Fibroblast of lung (primary cell): ENCODE data around the gene EPHA10. TPM values are rescaled to one million over a fixed set of nuclear protein-coding genes. Genes with fewer than 3 reads are reported as not detected.
A peak's percentile ranks its signal among the peaks of the same experiment; 100 is the strongest.
"Not testable (repeated sequence)": the region's sequence is repeated elsewhere in the genome, so short reads cannot be mapped to it uniquely, and the experiment has no call there.

ENCODE experiments used
- DNase-seq, 2 donors: peaks; one replicate each; pipeline versions ENCODE4 v3.0.0 to v3.0.0-alpha.2; 2010; ENCODE audit warnings: low read depth in 2 of 2
- H2AFZ ChIP-seq: 2 replicates; pipeline ENCODE4 v1.5.1; 2012; ENCODE audit warnings: low read length, control low read depth, inconsistent platforms
- H3K27ac ChIP-seq: 2 replicates; pipeline ENCODE4 v1.5.1; 2011; ENCODE audit warnings: low read length, control low read depth; ENCODE audit not compliant: insufficient read depth
- H3K27me3 ChIP-seq: 2 replicates; pipeline ENCODE4 v1.5.1; 2011; ENCODE audit warnings: mild to moderate bottlenecking, low read length; ENCODE audit not compliant: control insufficient read depth, insufficient read depth
- H3K36me3 ChIP-seq: 2 replicates; pipeline ENCODE4 v1.5.1; 2011; ENCODE audit warnings: low read length; ENCODE audit not compliant: control insufficient read depth, insufficient read depth
- H3K4me1 ChIP-seq: 2 replicates; pipeline ENCODE4 v1.5.1; 2011; ENCODE audit warnings: low read length; ENCODE audit not compliant: control insufficient read depth, insufficient read depth; ENCODE audit errors: extremely low read depth
- H3K4me2 ChIP-seq: 2 replicates; pipeline ENCODE4 v1.5.1; 2011; ENCODE audit warnings: low read length, control low read depth; ENCODE audit not compliant: insufficient read depth; ENCODE audit errors: extremely low read depth
- H3K4me3 ChIP-seq, 4 experiments: fragments of 200-600 bp in 1 of 4; sonication (generic) in 1 of 4; replicated peaks in 1 of 4; 2 replicates each; pipeline ENCODE4 v1.5.1; 2011 to 2016; ENCODE audit warnings: low read length in 4 of 4, low read depth in 3 of 4, mild to moderate bottlenecking in 3 of 4, control low read depth in 2 of 4, inconsistent platforms in 1 of 4, mixed read lengths in 1 of 4; ENCODE audit not compliant: insufficient read depth in 1 of 4; ENCODE audit errors: control extremely low read depth in 1 of 4
- H3K79me2 ChIP-seq: 2 replicates; pipeline ENCODE4 v1.5.1; 2012; ENCODE audit warnings: mild to moderate bottlenecking, low read length, inconsistent platforms; ENCODE audit not compliant: control insufficient read depth, insufficient read depth
- H3K9ac ChIP-seq: 2 replicates; pipeline ENCODE4 v1.5.1; 2011; ENCODE audit warnings: mild to moderate bottlenecking, low read length, control low read depth; ENCODE audit not compliant: insufficient read depth
- H3K9me3 ChIP-seq: 2 replicates; pipeline ENCODE4 v1.5.1; 2012; ENCODE audit warnings: low read depth, low read length; ENCODE audit not compliant: control insufficient read depth, insufficient read depth
- H4K20me1 ChIP-seq: 2 replicates; pipeline ENCODE4 v1.5.1; 2011; ENCODE audit warnings: low read length; ENCODE audit not compliant: control insufficient read depth, insufficient read depth; ENCODE audit errors: extremely low read depth
- EZH2 ChIP-seq: IDR thresholded peaks from 2 replicates; pipeline ENCODE4 v1.5.1; 2012; ENCODE audit warnings: low read length, control low read depth, mild to moderate bottlenecking; ENCODE audit errors: missing control alignments
- polyA plus RNA-seq, 2 donors: library from polyadenylated mRNA; depleted of rRNA in 1 of 2; stranded (reverse) in 1 of 2; unstranded in 1 of 2; fragments of >200 nt; gene quantifications; 2 replicates each; pipeline ENCODE4 v1.2.1, GENCODE V29; 2011 to 2012; ENCODE audit warnings: missing spikeins in 1 of 2
- total RNA-seq: library from RNA; depleted of rRNA; stranded (reverse); fragments of >200 nt; gene quantifications from 2 replicates; pipeline ENCODE4 v1.2.1, GENCODE V29; 2014
- TF ChIP-seq, protein P1 (sequence below), 2 donors: IDR thresholded peaks in 1 of 2; conservative IDR thresholded peaks in 1 of 2; 1 replicate in 1 of 2; 2 replicates in 1 of 2; pipeline ENCODE4 v1.5.1; 2011 to 2012; ENCODE audit warnings: low read length in 2 of 2, control low read depth in 1 of 2, inconsistent platforms in 1 of 2, low read depth in 1 of 2, mild to moderate bottlenecking in 1 of 2

The EPHA10 gene
- total and polyA plus RNA-seq, 2 donors (not counting 1 experiment from before 2014, with no cell fraction given): under 0.01 TPM; not detected in 1

DNA sequence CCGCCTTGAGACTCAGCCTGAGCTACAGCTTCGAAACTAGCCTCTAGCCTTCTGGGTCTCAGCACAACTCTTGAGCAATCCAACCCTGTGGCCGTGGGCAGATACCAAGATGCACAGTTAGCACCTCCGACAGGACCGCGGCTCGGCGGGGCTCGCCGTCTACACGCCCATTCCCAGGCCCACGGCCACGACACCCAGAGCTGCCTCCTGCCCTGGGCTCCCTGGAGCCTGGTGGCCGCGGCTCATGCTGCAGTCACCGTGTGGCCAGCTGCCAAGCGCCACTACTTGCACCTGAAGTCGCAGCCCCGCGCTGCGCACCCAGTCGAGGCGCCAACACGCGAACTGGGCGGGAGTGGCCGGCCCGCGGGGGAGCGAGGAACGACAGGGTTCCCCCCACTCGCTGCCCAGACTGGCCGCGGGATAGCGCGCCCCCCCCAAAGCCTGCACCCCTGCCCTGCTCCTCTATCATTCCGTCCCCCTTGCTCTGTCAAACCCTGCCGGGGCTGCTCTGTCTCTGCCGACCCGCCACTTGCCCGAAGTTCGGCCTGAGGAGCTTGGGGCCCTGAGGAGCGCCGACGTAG lies 73.3 kb downstream of the EPHA10 start:
- H3K27ac ChIP-seq: peak overlapping the region; percentile 64
- peaks cover 56% of the 10 kb centered on the region for H3K79me2 ChIP-seq
- peaks cover 2% of the 10 kb centered on the region for H3K36me3 ChIP-seq
- H2AFZ ChIP-seq: peak overlapping the region; percentile 87
- H3K4me1 ChIP-seq: peaks cover 19% of the 10 kb centered on the region
- H4K20me1 ChIP-seq: no peaks in the 10 kb centered on the region
- TF ChIP-seq, protein P1, sequence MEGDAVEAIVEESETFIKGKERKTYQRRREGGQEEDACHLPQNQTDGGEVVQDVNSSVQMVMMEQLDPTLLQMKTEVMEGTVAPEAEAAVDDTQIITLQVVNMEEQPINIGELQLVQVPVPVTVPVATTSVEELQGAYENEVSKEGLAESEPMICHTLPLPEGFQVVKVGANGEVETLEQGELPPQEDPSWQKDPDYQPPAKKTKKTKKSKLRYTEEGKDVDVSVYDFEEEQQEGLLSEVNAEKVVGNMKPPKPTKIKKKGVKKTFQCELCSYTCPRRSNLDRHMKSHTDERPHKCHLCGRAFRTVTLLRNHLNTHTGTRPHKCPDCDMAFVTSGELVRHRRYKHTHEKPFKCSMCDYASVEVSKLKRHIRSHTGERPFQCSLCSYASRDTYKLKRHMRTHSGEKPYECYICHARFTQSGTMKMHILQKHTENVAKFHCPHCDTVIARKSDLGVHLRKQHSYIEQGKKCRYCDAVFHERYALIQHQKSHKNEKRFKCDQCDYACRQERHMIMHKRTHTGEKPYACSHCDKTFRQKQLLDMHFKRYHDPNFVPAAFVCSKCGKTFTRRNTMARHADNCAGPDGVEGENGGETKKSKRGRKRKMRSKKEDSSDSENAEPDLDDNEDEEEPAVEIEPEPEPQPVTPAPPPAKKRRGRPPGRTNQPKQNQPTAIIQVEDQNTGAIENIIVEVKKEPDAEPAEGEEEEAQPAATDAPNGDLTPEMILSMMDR (conservative IDR thresholded peaks at IDR 0.05 in 1 of 2, IDR thresholded peaks at IDR 0.05 in 1 of 2; ENCODE audit: low read depth in 1 of 2, low read length in 2 of 2): no peak
- TF ChIP-seq EZH2: no peak
- H3K9me3 ChIP-seq: no peaks in the 10 kb centered on the region
- peak overlapping the region; percentile 96 for H3K4me2 ChIP-seq
- peak; percentile 31 to 41 for DNase-seq
- peak overlapping the region; percentile 69 to 95 (median 78) for H3K4me3 ChIP-seq
- no peaks in the 10 kb centered on the region for H3K27me3 ChIP-seq
- peak overlapping the region; percentile 69 for H3K9ac ChIP-seq

DNA sequence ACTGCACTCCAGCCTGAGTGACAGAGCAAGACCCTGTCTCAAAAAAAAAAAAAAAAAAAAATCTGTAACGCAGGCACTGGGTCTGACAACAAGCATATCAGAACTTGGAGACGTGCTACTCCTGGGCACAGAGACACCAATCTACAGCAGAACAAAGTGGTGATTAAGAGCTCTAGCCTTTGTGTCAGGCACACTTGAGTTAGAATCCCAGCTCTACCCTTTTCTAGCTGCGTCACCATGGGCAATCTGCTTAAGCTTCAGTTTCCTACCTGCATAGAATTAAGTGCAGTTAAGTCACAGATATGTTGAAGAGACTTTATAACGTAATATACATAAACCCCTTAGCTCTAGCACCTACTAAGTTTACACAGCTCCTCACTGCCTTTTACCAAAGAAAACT lies 76.0 kb downstream of the EPHA10 start:
- Histone ChIP-seq H3K4me3 (peak overlapping the region in 3 of 4 experiments; percentile 43 to 87 (median 69)), H4K20me1 (no peaks in the 10 kb centered on the region), H3K9me3 (no peaks in the 10 kb centered on the region), H3K4me2 (peak overlapping the region; percentile 45), H3K9ac (no peak overlapping the region), H3K36me3 (peaks cover 2% of the 10 kb centered on the region), H3K27me3 (no peaks in the 10 kb centered on the region), H3K27ac (no peak overlapping the region), H3K4me1 (peaks cover 19% of the 10 kb centered on the region), H3K79me2 (peaks cover 40% of the 10 kb centered on the region), H2AFZ (no peak overlapping the region)
- TF ChIP-seq, protein P1 (conservative IDR thresholded peaks at IDR 0.05 in 1 of 2, IDR thresholded peaks at IDR 0.05 in 1 of 2; ENCODE audit: low read depth in 1 of 2, low read length in 2 of 2): no peak
- no peak for TF ChIP-seq EZH2
- no peak for DNase-seq

DNA sequence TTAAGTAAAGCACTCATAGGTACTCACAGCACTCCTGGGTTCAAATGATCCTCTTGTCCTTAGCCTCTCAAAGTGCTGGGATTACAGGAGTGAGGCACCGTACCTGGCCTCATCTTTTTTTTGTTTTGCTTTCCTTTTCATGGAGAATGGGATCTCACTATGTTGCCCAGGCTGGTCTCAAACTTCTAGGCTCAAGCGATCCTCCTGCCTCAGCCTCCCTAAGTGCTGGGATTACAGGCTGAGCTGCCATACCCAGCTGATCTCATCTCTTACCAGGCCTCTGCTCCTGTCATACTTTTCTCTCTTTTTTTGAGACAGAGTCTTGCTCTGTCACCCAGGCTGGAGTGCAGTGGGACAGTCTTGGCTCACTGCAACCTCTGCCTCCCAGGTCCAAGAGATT lies 77.2 kb downstream of the EPHA10 start:
- not testable (repeated sequence) for H2AFZ ChIP-seq

More for the DNA sequence above, 77.2 kb downstream of the EPHA10 start:
- not testable (repeated sequence) for H3K27me3 ChIP-seq, H3K4me2 ChIP-seq, H3K9ac ChIP-seq, H4K20me1 ChIP-seq, H3K4me3 ChIP-seq, H3K36me3 ChIP-seq, H3K27ac ChIP-seq, H3K9me3 ChIP-seq, DNase-seq
- Histone ChIP-seq H3K79me2 (peaks cover 28% of the 10 kb centered on the region), H3K4me1 (peaks cover 16% of the 10 kb centered on the region)
